ENCODE measurements around the gene GPC6.

GPC6 gene

DNA sequence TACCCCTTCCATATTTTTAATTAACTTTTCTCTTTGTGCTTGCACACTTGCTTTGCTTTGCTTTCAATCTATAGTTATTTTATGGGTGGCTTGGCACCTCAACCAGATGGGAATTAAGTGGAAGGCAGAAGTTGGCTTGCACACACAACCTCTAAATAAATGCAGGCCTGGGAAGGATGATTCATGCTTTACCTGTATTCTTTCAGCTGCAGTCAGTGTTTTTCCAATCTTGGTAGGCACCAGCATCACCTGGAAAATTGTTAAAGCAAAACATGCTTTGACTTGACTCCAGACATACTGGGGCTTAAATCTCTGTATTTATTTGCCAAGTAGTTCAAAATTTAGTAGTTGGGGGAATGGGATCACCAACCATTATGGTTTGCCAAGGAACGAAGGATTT is 543.0 kb downstream of the GPC6 start:
- no peaks in the 10 kb centered on the region for H3K27me3 ChIP-seq (ENCODE audit: insufficient read depth, low read length)
- no peak overlapping the region for H3K27ac ChIP-seq (ENCODE audit: low read depth, low read length, poor library complexity, severe bottlenecking)
- H3F3A ChIP-seq (ENCODE audit: insufficient read depth, low read length) = no peaks in the 10 kb centered on the region
- no peaks in the 10 kb centered on the region for H3K9me2 ChIP-seq (ENCODE audit: low read depth, low read length)
- no peak overlapping the region for H2AFZ ChIP-seq (ENCODE audit: low read length)
- no peaks in the 10 kb centered on the region for H3K4me1 ChIP-seq (ENCODE audit: insufficient read depth, low read length, severe bottlenecking)
- no peak overlapping the region for H3K9ac ChIP-seq (ENCODE audit: low read length)
- no peaks in the 10 kb centered on the region for H4K20me1 ChIP-seq (ENCODE audit: insufficient read depth, low read length)
- H3K9me3 ChIP-seq (ENCODE audit: low read length) = no peaks in the 10 kb centered on the region
- H3K79me2 ChIP-seq (ENCODE audit: insufficient read depth, low read length) = no peaks in the 10 kb centered on the region
- no peak overlapping the region for H3K4me3 ChIP-seq (ENCODE audit: low read depth, low read length, poor library complexity, severe bottlenecking)
- TF ChIP-seq, protein P1, sequence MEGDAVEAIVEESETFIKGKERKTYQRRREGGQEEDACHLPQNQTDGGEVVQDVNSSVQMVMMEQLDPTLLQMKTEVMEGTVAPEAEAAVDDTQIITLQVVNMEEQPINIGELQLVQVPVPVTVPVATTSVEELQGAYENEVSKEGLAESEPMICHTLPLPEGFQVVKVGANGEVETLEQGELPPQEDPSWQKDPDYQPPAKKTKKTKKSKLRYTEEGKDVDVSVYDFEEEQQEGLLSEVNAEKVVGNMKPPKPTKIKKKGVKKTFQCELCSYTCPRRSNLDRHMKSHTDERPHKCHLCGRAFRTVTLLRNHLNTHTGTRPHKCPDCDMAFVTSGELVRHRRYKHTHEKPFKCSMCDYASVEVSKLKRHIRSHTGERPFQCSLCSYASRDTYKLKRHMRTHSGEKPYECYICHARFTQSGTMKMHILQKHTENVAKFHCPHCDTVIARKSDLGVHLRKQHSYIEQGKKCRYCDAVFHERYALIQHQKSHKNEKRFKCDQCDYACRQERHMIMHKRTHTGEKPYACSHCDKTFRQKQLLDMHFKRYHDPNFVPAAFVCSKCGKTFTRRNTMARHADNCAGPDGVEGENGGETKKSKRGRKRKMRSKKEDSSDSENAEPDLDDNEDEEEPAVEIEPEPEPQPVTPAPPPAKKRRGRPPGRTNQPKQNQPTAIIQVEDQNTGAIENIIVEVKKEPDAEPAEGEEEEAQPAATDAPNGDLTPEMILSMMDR (IDR thresholded peaks at IDR 0.05; ENCODE audit: low read length) = no peak
- H3K4me2 ChIP-seq (ENCODE audit: low read length) = no peak overlapping the region
- H3K36me3 ChIP-seq (ENCODE audit: insufficient read depth, low read length) = no peaks in the 10 kb centered on the region

DNA sequence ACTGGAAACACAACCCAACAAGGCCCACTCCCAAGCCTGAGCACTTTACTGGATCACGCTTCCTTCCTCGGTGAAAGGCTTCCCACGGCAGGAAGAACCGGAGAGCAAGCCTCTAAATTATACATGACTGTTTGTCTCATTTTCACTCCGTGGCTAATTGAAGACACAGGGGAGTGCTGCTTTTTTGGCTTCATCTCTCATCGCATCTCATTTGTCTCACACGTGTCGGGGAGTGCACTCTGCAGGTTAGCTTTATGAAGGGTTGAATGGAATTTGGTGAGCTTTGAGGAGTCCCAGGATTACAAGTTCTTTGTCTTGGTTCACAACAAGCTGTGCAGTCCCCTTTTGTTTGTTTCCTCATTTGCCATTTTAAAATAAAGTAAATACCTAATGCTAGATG is 544.6 kb downstream of the GPC6 start:
- no peak overlapping the region for H2AFZ ChIP-seq (ENCODE audit: low read length)

DNA sequence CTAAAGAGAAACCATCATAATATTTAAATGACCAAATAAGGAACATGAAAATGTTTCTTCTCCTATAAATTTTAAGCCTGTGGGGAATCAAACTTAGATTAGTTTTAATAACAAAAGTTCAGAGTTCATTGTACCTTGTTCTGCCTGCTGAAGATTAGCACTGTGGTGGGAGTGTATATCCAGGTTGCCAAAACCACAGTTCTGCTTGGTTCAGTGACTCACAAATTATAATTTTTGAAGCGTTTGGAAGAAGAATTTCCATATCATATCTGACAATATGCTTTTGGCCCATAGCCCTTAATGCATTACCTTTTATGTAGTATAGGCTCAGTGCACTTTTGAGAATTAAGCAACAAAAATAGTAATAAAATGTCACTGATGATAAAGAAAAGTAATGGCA is 545.2 kb downstream of the GPC6 start:
- H3K4me1 ChIP-seq (ENCODE audit: insufficient read depth, low read length, severe bottlenecking) = no peaks in the 10 kb centered on the region
- no peak overlapping the region for H2AFZ ChIP-seq (ENCODE audit: low read length)
- no peak overlapping the region for H3K4me3 ChIP-seq (ENCODE audit: low read depth, low read length, poor library complexity, severe bottlenecking)
- H3K9me2 ChIP-seq (ENCODE audit: low read depth, low read length) = no peaks in the 10 kb centered on the region
- no peaks in the 10 kb centered on the region for H3K36me3 ChIP-seq (ENCODE audit: insufficient read depth, low read length)
- no peak overlapping the region for H3K27ac ChIP-seq (ENCODE audit: low read depth, low read length, poor library complexity, severe bottlenecking)
- no peak overlapping the region for H3K4me2 ChIP-seq (ENCODE audit: low read length)
- no peak overlapping the region for H3K9ac ChIP-seq (ENCODE audit: low read length)
- no peaks in the 10 kb centered on the region for H4K20me1 ChIP-seq (ENCODE audit: insufficient read depth, low read length)
- no peaks in the 10 kb centered on the region for H3K27me3 ChIP-seq (ENCODE audit: insufficient read depth, low read length)
- no peaks in the 10 kb centered on the region for H3F3A ChIP-seq (ENCODE audit: insufficient read depth, low read length)
- TF ChIP-seq, protein P1 (IDR thresholded peaks at IDR 0.05; ENCODE audit: low read length) = no peak
- no peak for TF ChIP-seq EZH2 (IDR thresholded peaks at IDR 0.05; ENCODE audit: borderline replicate concordance, low read length)
- H3K79me2 ChIP-seq (ENCODE audit: insufficient read depth, low read length) = no peaks in the 10 kb centered on the region
- H3K9me3 ChIP-seq (ENCODE audit: low read length) = no peaks in the 10 kb centered on the region

More for the DNA sequence above, 544.6 kb downstream of the GPC6 start:
- Histone ChIP-seq H3K9me3 (ENCODE audit: low read length) (no peaks in the 10 kb centered on the region), H3K36me3 (ENCODE audit: insufficient read depth, low read length) (no peaks in the 10 kb centered on the region), H3K27ac (ENCODE audit: low read depth, low read length, poor library complexity, severe bottlenecking) (no peak overlapping the region), H3K27me3 (ENCODE audit: insufficient read depth, low read length) (no peaks in the 10 kb centered on the region), H4K20me1 (ENCODE audit: insufficient read depth, low read length) (no peaks in the 10 kb centered on the region), H3K4me1 (ENCODE audit: insufficient read depth, low read length, severe bottlenecking) (no peaks in the 10 kb centered on the region), H3K4me2 (ENCODE audit: low read length) (no peak overlapping the region), H3K9me2 (ENCODE audit: low read depth, low read length) (no peaks in the 10 kb centered on the region), H3K79me2 (ENCODE audit: insufficient read depth, low read length) (no peaks in the 10 kb centered on the region), H3K9ac (ENCODE audit: low read length) (no peak overlapping the region), H3F3A (ENCODE audit: insufficient read depth, low read length) (no peaks in the 10 kb centered on the region), H3K4me3 (ENCODE audit: low read depth, low read length, poor library complexity, severe bottlenecking) (no peak overlapping the region)
- no peak for TF ChIP-seq EZH2 (IDR thresholded peaks at IDR 0.05; ENCODE audit: borderline replicate concordance, low read length)
- TF ChIP-seq, protein P1 (IDR thresholded peaks at IDR 0.05; ENCODE audit: low read length) = no peak

All from OCI-LY1 (cell line).